HepG2 (cell line): ENCODE measurements around the gene KLF16. TPM values are rescaled to one million over a fixed set of nuclear protein-coding genes. Genes with fewer than 3 reads are reported as not detected.
A peak's percentile ranks its signal among the peaks of the same experiment; 100 is the strongest.

ENCODE experiments used
- KDM1A ChIP-seq: IDR thresholded peaks from 2 replicates; pipeline ENCODE4 v1.6.1; 2016; ENCODE audit warnings: missing compliant biosample characterization
- KDM2A ChIP-seq: sonication (generic); formaldehyde crosslinking; IDR thresholded peaks from 2 replicates; pipeline ENCODE4 v1.4.0; 2020; ENCODE audit warnings: low read depth, missing genetic modification reagents, borderline replicate concordance
- MAF1 ChIP-seq: sonication (generic); formaldehyde crosslinking; IDR thresholded peaks from 2 replicates; pipeline ENCODE4 v1.5.0; 2020; ENCODE audit warnings: missing genetic modification reagents, borderline replicate concordance
- NONO ChIP-seq, 2 experiments: fragments of 450-650 bp in 1 of 2; sonication (generic) in 1 of 2; formaldehyde crosslinking in 1 of 2; IDR thresholded peaks in 1 of 2; conservative IDR thresholded peaks in 1 of 2; 2 replicates each; pipeline versions ENCODE4 v1.6.1 to v1.8.0; 2017 to 2022; ENCODE audit warnings: mild to moderate bottlenecking in 1 of 2, missing genetic modification reagents in 1 of 2, moderate library complexity in 1 of 2
- POLR2AphosphoS2 ChIP-seq: IDR thresholded peaks from 2 replicates; pipeline ENCODE4 v1.6.1; 2011; ENCODE audit warnings: low read depth, low read length, improper control_type of control experiment
- RXRA ChIP-seq: sonication (generic); formaldehyde crosslinking; IDR thresholded peaks from 2 replicates; pipeline ENCODE4 v1.5.1; 2020; ENCODE audit warnings: missing genetic modification reagents
- SOX13 ChIP-seq, 3 experiments: fragments of 450-650 bp in 1 of 3; sonication (generic) in 1 of 3; formaldehyde crosslinking in 1 of 3; IDR thresholded peaks in 2 of 3; conservative IDR thresholded peaks in 1 of 3; 2 replicates each; pipeline versions ENCODE4 v1.5.0 to v1.6.1; 2016 to 2020; ENCODE audit warnings: antibody characterized with exemption in 1 of 3, mild to moderate bottlenecking in 1 of 3, missing compliant biosample characterization in 1 of 3, missing genetic modification reagents in 1 of 3, moderate library complexity in 1 of 3
- TCF12 ChIP-seq, 2 experiments: fragments of 450-650 bp in 1 of 2; sonication (generic) in 1 of 2; formaldehyde crosslinking in 1 of 2; IDR thresholded peaks; 2 replicates each; pipeline versions ENCODE4 v1.6.1 to v1.8.0; 2017 to 2022; ENCODE audit warnings: antibody characterized with exemption in 1 of 2, mild to moderate bottlenecking in 1 of 2, missing genetic modification reagents in 1 of 2, moderate library complexity in 1 of 2
- TCF7L2 ChIP-seq: IDR thresholded peaks from 2 replicates; pipeline ENCODE4 v1.6.1; 2011; ENCODE audit warnings: mild to moderate bottlenecking, low read depth, low read length, moderate library complexity
- ZFP82 ChIP-seq: sonication (generic); formaldehyde crosslinking; IDR thresholded peaks from 2 replicates; pipeline ENCODE4 v1.5.1; 2020; ENCODE audit warnings: mild to moderate bottlenecking, missing genetic modification reagents, borderline replicate concordance
- ZNF143 ChIP-seq: sonication (generic); formaldehyde crosslinking; IDR thresholded peaks from 2 replicates; pipeline ENCODE4 v1.4.0; 2020; ENCODE audit warnings: missing genetic modification reagents
- ZNF30 ChIP-seq: sonication (generic); formaldehyde crosslinking; IDR thresholded peaks from 2 replicates; pipeline ENCODE4 v1.5.0; 2020; ENCODE audit warnings: mild to moderate bottlenecking, missing genetic modification reagents
- ZNF501 ChIP-seq: sonication (generic); formaldehyde crosslinking; IDR thresholded peaks from 2 replicates; pipeline ENCODE4 v1.5.1; 2020; ENCODE audit warnings: mild to moderate bottlenecking, moderate library complexity, missing genetic modification reagents
- ZNF672 ChIP-seq: sonication (generic); formaldehyde crosslinking; IDR thresholded peaks from 2 replicates; pipeline ENCODE4 v1.8.1; 2022; ENCODE audit warnings: missing genetic modification reagents
- ZNF761 ChIP-seq: sonication (generic); formaldehyde crosslinking; conservative IDR thresholded peaks from 2 replicates; pipeline ENCODE4 v1.4.0; 2020; ENCODE audit warnings: mild to moderate bottlenecking, missing genetic modification reagents
- polyA plus RNA-seq, 8 experiments: library from polyadenylated mRNA; depleted of rRNA in 3 of 8; stranded (reverse) in 7 of 8; unstranded in 1 of 8; fragments of >200 nt; fragmentation: Illumina TruSeq in 4 of 8; extraction: Trizol in 4 of 8; gene quantifications; 2 replicates each; pipeline versions ENCODE4 v1.2.1 to v1.2.3, GENCODE V29; 2011 to 2016; ENCODE audit warnings: low read depth in 4 of 8, missing spikeins in 1 of 8, mixed read lengths in 1 of 8; ENCODE audit not compliant: insufficient read depth in 1 of 8
- total RNA-seq, 5 experiments: library from RNA; depleted of rRNA; stranded (reverse); fragments of >200 nt; fragmentation: Illumina TruSeq; extraction: Trizol; gene quantifications; 2 replicates each; pipeline ENCODE4 v1.2.3, GENCODE V29; 2016; ENCODE audit warnings: low read depth in 1 of 5
- TF ChIP-seq, protein P1 (sequence below), 2 experiments: fragments of 450-650 bp in 1 of 2; sonication (generic) in 1 of 2; formaldehyde crosslinking in 1 of 2; IDR thresholded peaks; 2 replicates each; pipeline versions ENCODE4 v1.6.1 to v1.8.0; 2016 to 2022; ENCODE audit warnings: antibody characterized with exemption in 1 of 2, mild to moderate bottlenecking in 1 of 2, missing genetic modification reagents in 1 of 2
- TF ChIP-seq, protein P2 (sequence below): sonication (generic); formaldehyde crosslinking; IDR thresholded peaks from 2 replicates; pipeline ENCODE4 v1.9.0; 2022; ENCODE audit warnings: low read depth, missing genetic modification reagents

KLF16 gene
- total and polyA plus RNA-seq, 2 of the 13 experiments (the other 11 are each of a cell fraction or from before 2014, with no cell fraction given), result 3.5 to 6.7 TPM

DNA sequence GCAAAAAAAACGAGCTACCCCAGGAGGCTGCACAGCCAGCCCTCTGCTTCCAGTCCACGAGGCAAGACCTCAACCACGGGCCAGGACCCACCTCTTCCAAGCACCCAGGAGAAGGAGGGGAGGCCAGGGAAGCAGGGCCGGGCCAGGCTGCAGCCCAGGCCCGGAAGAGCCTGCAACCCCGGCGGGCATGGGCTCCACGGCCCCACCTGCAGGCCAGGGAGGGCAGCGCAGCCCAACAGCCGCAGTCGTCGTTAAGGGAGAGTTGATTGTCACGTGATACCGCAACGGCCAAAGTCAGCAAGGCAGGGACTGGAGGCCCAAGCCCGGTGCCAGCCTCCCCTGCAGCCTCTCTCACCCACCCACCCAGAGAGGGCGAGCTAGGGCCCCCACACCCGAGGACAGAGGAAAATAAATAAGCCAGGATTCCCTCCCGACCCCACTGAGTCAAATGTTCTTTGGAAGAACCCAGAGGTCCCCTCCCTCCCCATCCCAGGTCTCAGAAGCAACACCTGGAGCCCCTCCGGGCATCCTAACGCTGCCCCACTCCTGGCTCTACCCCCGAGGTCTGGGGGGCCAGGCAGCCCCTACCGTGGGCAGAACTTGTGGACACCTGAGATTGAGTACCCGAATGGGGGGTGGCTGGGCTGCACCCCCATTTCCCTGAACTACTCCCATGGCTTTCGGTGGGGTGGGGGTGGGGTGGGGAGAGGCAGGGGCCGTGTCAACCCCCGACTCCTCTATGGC is 9.9 kb downstream of the KLF16 start (continued):
- TF ChIP-seq, protein P1, sequence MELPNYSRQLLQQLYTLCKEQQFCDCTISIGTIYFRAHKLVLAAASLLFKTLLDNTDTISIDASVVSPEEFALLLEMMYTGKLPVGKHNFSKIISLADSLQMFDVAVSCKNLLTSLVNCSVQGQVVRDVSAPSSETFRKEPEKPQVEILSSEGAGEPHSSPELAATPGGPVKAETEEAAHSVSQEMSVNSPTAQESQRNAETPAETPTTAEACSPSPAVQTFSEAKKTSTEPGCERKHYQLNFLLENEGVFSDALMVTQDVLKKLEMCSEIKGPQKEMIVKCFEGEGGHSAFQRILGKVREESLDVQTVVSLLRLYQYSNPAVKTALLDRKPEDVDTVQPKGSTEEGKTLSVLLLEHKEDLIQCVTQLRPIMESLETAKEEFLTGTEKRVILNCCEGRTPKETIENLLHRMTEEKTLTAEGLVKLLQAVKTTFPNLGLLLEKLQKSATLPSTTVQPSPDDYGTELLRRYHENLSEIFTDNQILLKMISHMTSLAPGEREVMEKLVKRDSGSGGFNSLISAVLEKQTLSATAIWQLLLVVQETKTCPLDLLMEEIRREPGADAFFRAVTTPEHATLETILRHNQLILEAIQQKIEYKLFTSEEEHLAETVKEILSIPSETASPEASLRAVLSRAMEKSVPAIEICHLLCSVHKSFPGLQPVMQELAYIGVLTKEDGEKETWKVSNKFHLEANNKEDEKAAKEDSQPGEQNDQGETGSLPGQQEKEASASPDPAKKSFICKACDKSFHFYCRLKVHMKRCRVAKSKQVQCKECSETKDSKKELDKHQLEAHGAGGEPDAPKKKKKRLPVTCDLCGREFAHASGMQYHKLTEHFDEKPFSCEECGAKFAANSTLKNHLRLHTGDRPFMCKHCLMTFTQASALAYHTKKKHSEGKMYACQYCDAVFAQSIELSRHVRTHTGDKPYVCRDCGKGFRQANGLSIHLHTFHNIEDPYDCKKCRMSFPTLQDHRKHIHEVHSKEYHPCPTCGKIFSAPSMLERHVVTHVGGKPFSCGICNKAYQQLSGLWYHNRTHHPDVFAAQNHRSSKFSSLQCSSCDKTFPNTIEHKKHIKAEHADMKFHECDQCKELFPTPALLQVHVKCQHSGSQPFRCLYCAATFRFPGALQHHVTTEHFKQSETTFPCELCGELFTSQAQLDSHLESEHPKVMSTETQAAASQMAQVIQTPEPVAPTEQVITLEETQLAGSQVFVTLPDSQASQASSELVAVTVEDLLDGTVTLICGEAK (IDR thresholded peaks at IDR 0.05), result no peak
- TF ChIP-seq, protein P1 (CRISPR knock-in tag; IDR thresholded peaks at IDR 0.05), result no peak
- TF ChIP-seq ZNF143 (CRISPR knock-in tag) (no peak), SOX13 (IDR thresholded peaks at IDR 0.05) (no peak), SOX13 (CRISPR knock-in tag; conservative IDR thresholded peaks at IDR 0.05 in 1 of 2, IDR thresholded peaks at IDR 0.05 in 1 of 2) (0 out of 4 replicates have a peak, but pooled peaks have one; percentile 14 to 61), KDM1A (CRISPR knock-in tag) (no peak), MAF1 (CRISPR knock-in tag) (no peak), TCF7L2 (no peak), ZNF30 (CRISPR knock-in tag) (no peak), ZFP82 (0 out of 2 replicates have a peak, but pooled peaks have one; percentile 27), ZNF672 (CRISPR knock-in tag) (no peak), KDM2A (CRISPR knock-in tag) (peak; percentile 67; the same call in 1 of the 2 replicates), RXRA (CRISPR knock-in tag) (peak; percentile 76), ZNF761 (no peak), TCF12 (IDR thresholded peaks at IDR 0.05) (no peak), TCF12 (CRISPR knock-in tag; IDR thresholded peaks at IDR 0.05) (no peak), NONO (IDR thresholded peaks at IDR 0.05) (no peak), NONO (CRISPR knock-in tag; conservative IDR thresholded peaks at IDR 0.05) (no peak), POLR2AphosphoS2 (no peak), ZNF501 (CRISPR knock-in tag) (0 out of 2 replicates have a peak, but pooled peaks have one; percentile 14)
- TF ChIP-seq, protein P2, sequence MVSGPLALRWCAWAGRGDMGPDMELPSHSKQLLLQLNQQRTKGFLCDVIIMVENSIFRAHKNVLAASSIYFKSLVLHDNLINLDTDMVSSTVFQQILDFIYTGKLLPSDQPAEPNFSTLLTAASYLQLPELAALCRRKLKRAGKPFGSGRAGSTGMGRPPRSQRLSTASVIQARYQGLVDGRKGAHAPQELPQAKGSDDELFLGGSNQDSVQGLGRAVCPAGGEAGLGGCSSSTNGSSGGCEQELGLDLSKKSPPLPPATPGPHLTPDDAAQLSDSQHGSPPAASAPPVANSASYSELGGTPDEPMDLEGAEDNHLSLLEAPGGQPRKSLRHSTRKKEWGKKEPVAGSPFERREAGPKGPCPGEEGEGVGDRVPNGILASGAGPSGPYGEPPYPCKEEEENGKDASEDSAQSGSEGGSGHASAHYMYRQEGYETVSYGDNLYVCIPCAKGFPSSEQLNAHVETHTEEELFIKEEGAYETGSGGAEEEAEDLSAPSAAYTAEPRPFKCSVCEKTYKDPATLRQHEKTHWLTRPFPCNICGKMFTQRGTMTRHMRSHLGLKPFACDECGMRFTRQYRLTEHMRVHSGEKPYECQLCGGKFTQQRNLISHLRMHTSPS, result 0 out of 2 replicates have a peak, but pooled peaks have one; percentile 32
